Astrocyte (in vitro differentiated cells and primary cell): ENCODE data around the gene SLC25A53.

Source experiments
- CTCF ChIP-seq: IDR thresholded peaks from 2 replicates; pipeline ENCODE4 v1.5.1; 2011; ENCODE audit warnings: low read depth, mild to moderate bottlenecking, inconsistent platforms, low read length, moderate library complexity; ENCODE audit not compliant: insufficient read depth
- EZH2 ChIP-seq: IDR thresholded peaks from 2 replicates; pipeline ENCODE4 v1.6.1; 2012; ENCODE audit warnings: mild to moderate bottlenecking, low read length, inconsistent platforms; ENCODE audit not compliant: insufficient read depth

GRCh38 chrX:104137496-104137895 is 19.3 kb downstream of the SLC25A53 start:
- TF ChIP-seq EZH2 (no peak), CTCF (no peak)
